ENCODE measurements around the gene CDH26.

The CDH26 gene

DNA sequence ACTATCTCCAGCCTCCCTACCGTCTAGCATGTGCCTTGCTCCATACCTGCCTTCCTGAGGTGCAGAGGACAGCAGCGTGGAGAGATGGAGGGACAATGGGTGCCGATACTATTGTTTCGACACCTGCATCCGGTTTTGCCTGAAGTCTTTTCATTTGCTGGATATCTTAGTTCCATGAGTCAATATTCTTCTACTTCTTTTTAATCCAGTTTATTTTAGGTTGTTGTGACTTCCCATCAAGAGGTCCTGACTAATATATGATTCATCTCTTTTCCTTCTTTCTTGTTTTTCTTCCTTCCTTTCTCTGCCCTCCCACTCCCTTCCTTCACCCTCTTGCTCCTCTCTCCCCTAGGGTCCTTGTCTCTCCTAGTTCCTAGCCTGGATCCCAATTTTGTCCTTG is 91.4 kb downstream of the CDH26 start:
- peak; percentile 12 for DNase-seq

DNA sequence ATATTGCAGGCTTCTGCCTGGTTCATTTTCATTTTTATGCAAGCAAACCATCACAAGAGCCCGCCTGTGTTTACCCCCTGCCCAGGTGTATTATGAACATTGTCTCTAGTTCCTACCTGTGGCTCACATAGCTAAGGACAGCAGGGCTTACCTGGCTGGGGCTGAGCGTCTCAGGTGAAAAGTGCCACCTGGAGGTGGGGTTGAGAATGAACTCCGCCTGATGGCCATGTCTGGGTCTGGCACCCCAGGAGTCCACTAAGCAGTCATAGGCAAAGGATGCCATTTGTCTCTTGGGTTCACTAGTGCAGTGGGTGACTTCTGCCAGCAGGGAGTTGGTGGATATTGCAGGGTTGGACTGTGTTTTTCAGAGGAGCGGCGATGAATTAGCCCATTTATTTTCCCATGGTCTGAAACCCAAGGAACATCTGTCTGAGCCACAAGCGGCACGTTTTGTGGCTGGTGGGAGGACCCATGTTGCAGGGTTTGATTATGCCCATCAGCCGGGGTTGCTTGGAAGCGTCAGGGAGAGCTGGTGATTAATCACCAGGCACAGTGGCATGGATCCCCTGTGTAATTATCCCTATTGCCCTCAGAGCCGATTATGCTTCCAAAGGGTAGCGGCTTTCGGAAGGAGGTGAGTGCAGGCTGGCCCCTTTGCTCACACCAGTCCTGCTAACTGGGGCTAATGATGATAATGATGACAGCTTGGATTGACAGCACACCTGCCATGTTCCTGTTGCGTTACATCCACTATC is 92.1 kb downstream of the CDH26 start:
- no peak for DNase-seq

DNA sequence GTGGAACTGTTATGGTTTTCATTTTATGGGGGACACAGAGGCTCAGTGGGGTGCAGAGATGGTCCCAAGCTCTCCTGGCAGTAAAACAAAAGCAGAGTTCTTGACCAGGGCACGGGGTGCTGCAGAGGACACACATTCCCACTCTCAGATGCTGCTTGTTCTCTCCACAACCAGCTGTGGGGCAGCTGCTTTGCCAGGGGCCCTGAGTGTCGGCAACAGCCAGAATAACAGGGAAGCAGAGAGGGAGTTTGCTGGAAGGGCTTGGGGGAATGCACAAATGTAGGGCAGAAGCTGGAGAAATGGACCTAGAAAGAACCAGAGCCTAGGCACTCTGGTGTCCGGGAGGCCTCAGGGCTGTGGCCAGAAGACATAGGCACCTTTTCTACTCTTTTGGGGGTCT is 93.7 kb downstream of the CDH26 start:
- DNase-seq = no peak

DNA sequence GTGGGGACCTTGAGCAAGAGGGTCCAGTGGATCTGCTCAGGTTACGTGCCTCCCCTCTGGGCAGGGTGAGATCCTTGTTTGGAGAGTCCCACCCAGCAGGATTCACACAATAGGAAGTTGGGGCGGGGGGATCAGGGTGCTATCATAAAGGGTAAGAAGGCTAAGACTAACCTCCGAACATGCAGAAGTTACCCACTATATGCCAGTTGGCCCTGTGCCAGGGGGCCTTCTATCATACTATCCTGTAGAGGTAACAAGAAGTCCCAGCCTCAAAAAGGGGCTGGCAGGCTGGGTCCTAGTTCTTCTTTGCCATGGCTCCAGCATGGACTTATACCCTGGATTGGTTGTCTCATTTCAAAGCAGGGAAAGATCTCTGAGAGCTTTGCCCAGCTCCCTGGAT is 94.1 kb downstream of the CDH26 start:
- no peak for DNase-seq

DNA sequence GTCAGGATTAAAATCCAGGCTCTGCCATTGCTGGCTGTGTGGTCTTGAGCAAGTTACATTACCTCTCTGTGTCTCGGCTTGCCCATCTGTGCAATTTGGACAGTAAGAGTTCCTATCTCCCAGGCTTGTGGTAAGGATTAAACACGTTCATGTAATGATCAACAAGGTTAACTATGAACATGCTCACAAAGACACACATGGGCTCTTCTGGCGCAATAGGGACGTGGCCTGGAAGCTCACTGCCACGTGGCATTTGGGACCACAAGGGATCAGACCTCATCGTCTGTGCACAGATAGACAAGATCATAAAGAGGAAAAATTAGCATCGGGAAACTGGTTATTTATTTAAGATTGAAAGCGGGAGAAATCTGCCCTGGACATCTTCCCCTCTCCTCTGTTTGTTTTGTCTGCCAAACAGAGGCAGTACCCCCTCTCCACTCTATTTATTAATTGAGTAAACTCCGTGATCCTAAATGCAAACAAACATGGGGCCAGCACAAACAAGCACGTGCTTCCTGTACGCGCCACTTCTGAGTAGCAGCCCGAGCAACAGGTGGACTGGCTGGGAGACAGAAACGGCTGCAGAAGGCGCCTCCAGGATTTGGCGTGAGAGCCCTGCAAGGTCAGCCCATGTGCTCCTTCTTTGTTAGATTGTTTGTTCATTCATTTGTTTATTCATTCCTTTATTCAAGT is 95.0 kb downstream of the CDH26 start:
- no peak for DNase-seq

DNA sequence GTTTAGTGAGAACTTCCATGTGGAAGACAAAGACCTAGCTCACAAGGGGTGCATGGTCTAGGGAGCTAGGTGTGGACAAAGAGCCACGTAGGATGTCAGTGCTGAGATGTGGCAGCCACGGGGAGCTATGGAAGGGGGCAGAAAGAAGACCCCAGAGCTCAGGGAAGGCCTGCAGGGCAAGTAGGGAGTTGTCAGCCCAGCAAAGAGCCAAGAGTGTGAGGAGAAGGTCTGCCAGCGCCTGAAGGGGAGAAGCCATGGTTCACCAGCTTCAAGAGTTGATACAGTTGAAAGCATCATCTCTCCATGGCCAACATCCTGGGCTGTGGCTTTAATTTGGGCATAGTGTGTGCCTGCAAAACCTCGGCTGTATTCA is 95.6 kb downstream of the CDH26 start:
- no peak for DNase-seq

DNA sequence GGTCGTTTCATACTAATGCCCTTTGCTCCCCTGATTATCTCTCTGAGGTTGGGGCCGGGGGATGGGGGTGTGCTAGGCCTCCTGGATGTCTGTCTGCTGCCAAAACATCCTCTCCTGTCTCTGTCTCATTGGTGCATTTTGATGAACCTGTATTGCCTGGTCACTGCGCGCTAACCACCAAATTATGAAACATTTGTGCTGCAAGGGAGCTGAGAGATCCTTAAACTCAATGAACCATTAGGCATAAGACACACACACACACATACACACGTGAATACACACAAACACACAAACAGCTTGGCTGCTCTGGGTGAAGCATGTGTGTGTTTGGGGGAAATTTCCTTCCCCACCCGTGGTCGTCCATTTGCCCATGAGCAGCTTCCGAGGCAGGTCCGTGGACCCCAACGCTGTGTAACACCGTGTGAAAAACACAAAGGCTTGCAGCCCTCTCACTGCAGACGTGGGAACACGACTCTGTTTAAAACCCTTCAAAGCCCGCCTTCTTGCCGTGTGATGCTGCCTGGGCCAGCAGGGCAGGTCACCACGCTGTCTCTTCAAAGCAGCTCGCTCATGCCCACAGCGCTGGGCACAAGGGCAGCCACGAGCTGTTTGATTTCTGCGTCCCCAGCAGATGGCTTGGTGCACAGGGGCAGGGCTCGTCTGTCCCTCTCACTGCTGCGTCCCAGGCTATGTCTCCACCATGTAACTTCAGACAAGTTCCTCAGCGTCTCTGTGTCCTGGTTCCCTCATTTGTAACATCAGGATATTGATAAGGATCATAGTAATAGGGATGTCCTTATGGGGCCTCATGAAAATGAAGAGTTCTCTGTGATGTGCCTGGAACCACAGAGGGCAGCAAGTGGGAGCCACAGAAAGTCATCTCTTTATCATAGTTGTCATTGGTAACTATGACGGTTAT is 96.8 kb downstream of the CDH26 start:
- DNase-seq = no peak

DNA sequence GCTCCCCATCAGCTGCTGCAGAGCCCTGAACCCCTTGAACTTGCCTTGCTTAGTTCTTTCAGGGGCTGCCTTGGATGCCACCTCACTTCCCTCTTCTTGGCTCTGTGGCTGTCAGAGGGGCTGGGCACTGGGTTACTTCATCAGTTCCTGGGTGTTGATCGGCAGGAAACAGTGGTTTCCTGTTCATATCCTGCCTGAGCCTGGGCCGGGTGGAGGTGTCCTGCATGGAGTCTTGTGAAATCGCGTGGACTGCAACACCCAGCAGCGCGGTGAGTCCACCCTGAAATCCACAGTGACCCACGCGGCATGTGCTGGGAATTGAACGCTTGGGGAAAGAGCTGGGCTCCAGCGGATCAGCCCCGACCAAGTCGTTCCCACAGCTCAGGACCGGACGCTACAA is 97.5 kb downstream of the CDH26 start:
- DNase-seq = peak; percentile 54

DNA sequence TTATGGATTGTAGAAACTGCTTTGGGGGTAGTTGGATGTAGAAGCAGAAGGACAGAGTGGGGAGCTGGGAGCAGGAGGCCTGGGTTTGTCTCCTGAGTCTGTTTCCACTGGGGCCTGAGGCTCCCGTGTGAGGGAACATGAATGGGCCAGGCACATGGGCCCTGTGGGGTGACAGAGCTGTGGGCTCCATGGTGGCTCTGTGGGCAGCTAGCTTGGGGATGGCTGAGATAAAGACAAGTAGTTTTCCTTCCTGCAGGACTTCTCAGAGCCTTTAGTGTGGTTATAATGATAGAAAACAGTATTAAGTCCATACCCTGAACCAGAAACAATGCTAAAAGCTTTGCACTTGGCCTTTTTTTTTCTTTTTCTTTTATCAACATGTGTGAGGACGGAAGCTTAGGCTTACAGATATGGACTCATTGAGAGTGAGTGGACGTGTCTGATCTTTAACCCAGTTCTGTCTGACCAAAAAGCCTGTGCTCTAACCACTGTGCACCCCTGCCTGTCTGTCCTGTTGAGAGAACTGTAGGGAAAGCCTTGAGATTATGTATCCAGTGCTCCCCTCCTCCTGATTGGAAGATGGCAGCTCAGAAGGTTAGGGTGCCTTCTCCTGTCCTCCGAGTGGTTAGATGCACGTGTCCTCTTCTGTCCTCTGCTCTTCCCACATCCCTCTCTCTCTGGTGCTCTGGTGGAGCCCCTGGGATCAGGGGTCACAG is 98.3 kb downstream of the CDH26 start:
- DNase-seq = no peak

DNA sequence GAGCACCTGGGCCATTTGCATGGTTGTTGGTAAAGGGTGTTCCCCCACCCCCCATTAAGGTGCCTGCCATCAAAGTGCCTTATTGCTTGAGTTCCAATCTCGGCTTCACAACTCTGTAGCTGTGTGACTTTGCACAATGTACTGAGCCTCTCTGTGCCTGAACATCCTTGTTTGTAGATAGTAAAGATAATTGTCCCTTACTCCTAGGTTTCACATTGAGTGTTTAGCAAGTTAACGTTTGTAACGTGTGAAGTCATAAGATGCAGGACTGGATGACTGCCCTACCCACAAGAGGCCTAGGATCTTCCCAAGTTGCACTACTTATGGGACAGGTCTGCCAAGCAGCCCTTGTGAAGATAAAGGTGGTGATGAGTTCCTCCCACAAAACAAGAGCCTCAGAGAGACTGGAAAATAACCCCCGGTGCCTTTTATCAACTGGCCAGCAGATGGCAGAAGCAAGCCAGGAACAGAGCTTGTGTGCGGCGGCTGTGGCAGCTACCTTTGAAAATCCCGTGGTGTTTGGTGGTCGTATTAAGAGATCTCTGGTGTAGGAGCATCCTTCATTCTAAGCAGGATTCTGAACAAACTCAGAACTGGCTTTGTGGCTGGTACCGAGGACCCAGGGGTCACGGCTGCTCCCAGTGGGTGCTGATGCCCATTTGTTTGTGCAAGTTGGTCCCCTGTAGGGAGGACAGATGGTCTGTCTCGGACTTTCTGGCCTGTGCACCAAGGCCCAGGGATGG is 99.1 kb downstream of the CDH26 start:
- peak; percentile 77 for DNase-seq

DNA sequence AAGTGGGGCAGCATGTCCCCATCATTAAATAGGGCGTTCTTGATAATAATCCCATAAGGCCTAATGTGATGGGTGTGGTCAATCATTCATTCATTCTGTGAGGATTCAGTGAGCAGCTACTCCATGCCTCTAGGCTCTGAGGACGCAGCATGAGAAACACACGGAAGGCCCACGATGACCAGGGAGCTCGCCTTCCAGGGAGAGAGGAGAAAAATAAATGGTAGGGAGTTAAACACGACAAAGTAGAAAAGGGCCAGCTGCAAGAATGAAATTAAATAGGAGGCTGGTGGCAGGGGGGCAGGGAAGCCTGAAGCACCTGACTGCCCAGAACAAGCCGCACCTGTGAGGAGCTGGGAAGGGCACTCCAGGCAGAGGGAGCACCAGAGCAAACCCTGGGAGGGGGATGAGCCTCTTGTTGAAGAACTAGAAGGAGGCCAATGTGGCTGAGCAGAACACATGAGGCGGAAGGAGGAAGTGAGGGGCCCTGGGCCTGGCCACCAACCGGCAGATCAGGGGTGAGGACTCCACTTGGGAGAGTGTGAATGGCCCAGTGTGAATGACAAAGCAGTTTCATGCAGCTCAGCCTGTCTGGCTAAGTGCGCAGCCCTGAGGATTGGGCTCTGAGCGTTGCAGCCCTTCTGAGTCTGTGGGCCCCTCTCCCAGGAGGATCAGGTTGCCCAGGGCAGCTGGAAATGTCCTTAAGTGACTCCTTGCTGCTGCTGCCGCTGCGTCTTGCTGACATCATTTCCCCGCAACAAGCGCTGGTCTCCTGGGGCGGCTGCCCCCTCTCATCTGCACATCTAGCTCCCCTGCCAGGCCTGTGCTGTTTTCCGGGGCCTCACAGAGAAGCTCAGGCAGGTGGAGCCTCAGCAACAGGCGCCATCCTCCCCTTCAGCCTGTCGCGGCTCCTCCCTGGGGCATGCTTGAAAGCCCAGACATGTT is 99.9 kb downstream of the CDH26 start:
- DNase-seq = peak; percentile 83

DNA sequence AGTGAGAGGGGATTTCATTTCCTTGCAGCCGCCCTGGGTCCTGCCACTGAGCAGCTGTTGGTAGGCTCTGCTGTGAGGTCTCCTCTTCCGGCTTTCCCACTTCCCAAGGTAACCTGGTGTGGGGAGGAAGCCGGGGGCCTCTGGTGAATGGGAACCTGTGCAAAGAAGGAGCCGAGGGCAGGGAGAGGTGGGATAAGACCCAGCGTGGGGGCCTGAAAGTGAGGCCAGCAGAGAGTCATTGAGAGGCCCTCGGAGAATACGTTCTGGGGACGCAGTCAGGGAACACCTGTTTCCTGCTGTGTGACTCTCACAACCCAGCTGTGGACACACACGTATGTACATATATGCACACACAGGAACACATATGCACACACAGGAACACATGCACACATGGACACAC is 100.7 kb downstream of the CDH26 start:
- DNase-seq = no peak

DNA sequence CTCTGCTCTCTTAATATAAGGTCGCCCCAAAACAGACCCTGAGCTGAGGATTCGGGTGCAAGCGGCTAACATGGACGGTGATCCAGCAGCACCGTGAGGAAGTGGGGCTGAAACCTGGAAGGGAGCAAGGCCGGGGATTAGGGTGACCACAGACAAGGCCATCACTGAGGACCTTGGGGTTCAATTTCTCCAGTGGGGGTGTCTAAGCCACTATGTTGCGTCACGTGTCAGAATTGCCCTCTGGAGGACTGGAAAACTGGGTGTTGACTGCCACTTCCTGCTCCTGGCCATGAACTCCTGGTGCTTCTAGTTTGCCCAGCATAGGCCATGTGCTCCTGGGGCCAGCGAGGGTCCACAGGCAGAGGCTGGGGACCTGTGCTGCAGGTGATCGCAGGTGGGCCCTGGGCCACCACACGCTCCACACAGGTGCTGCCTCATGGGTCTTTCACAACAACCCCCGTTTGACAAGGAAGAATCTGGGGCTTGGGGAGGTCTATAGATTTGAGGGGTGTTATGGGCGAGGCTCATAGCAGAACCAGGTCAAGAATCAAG is 101.9 kb downstream of the CDH26 start:
- DNase-seq = no peak

DNA sequence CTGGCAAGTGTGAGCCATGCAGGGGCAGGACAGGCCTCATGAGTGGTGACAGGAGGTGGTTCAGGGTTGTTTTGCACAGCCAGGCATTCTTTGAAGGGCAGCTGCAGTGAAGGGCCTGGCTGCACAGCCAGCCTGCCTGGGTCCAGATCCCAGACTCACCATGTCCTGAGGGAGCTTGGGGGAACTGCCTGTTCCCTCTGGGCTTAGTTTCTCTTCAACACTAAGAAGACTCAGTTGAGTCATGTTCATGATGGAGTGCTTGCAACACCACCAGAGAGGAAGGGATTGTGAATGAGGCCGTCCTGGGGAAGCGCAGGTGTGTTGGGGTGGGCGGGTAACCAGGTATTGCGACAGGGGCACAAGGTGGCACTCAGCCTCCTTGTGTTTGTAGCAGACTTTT is 102.4 kb downstream of the CDH26 start:
- no peak for DNase-seq

DNA sequence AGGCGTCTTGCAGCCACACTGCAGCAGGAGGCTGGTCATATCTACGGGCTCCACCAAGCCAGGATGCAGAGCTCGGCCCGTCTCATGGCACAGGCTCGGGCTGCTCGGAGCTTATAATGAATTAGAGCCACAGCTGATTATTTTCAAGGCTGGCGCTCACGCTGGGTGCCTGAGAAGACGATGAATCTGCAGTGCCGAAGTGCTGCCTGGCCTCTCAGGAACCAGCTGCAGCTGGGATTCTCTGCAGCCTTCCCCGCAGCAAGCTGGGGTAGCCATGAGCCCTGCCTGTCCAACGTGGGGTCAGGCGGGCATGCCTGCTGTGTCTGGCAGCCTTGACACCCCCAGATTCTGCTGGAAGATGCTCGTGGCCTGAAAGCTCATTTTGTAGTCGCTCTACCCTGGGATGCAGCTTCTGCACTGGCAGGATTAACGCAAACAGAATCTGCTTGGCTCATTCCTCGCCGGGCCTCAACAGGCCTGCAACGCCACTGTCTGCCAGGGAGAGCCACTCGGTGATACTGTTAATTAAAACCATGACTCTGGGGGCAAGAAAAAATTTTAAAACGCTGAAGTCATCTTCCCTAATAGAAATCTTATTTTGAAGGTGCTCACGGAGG is 104.3 kb downstream of the CDH26 start:
- no peak for DNase-seq

DNA sequence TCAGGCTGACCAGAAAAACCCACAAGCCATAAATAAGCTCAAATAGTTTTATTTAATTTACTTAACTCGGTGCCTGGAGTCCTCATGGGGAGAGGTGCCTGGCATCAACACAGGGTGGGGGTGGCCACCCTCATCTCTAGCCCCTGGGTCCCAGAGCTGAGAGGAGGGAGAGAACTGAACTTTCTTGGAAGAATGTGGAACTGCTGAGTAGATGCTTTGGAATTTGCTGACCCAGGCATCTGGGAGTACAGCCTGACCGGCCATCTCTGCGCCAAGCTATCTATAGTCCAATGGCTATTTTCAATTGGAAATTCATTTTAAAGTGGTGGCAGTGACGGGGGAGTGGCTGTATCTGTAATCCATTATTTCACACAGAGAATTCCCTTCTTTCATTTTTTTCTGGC is 104.8 kb downstream of the CDH26 start:
- peak; percentile 91 for DNase-seq

DNA sequence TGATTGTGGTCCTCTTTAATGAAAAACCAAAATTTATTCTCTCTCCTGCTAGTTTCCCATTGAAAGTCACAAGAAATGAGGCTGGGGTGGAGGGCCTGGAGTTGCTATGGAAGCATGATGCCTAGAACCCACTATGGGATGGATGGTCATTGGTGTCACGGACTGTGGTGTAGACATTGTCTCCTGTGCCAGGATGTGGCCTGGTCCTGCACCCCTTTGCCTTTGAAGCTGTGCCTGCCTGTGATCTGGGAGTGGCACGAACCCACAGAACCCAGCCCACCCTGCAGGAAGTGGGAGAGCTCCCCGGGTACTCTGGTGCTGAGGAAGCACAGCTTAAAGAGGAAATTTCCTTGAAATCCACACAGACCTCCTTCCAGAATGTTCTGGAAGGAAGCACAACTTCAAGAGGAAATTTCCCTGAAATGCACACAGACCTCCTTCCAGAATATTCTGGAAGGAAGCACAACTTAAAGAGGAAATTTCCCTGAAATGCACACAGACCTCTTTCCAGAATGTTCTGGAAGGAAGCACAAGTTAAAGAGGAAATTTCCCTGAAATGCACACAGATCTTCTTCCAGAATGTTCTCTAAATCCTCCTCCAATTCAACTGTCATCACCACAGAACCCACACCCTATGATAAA is 105.6 kb downstream of the CDH26 start:
- DNase-seq = no peak

All from fibroblast of skin of right biceps (primary cell).